ENCODE results near the gene FBN1. TPM values are rescaled to one million over a fixed set of nuclear protein-coding genes. Genes with fewer than 3 reads are reported as not detected.

Gene FBN1
- total RNA-seq, 4 donors from 2014 or later = 17.6 to 106 (median 31.2) TPM

DNA sequence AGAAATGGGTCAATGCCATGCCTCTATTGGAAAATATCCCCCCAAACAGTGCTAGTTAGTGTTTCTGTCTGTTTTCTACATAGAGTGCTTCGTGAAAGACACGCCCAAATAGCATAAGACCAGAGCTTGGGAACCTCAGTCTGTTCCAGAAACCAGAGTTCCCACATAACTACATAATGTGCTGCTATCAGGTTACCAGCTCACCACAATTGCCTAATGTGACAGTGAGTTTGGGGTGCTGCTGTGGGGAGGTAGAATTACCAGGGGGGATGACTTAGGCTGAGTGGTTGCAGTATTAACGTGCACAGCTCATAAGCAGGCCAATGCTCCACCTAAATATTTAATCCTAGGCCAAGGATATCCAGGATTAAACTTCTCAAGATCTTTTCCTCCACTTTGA is 275.0 kb downstream of the FBN1 start:
- no peaks in the 10 kb centered on the region for H3K27me3 ChIP-seq
- no peaks in the 10 kb centered on the region for H3K9me3 ChIP-seq
- intact Hi-C loops (cut with DNase I; ENCODE audit: low total_unique reads) = no loop called here
- H3K4me1 ChIP-seq = no peaks in the 10 kb centered on the region
- DNase-seq = no peak
- H3K27ac ChIP-seq = no peak overlapping the region
- no peaks in the 10 kb centered on the region for H3K36me3 ChIP-seq
- no peak overlapping the region for H3K4me3 ChIP-seq
- in situ Hi-C loops (cut with MboI; ENCODE audit: low pct_ligation_motif_present in 1 of 4, low pct_unique_long_range_greater_than_20kb in 1 of 4, low sequenced_read_pairs in 3 of 4) = loop anchor here in 1 of 4 donors (25.0 kb wide), 1 partner anchor 442 kb away; the partner anchor contains the start of gene CEP152
- TF ChIP-seq, protein P1, sequence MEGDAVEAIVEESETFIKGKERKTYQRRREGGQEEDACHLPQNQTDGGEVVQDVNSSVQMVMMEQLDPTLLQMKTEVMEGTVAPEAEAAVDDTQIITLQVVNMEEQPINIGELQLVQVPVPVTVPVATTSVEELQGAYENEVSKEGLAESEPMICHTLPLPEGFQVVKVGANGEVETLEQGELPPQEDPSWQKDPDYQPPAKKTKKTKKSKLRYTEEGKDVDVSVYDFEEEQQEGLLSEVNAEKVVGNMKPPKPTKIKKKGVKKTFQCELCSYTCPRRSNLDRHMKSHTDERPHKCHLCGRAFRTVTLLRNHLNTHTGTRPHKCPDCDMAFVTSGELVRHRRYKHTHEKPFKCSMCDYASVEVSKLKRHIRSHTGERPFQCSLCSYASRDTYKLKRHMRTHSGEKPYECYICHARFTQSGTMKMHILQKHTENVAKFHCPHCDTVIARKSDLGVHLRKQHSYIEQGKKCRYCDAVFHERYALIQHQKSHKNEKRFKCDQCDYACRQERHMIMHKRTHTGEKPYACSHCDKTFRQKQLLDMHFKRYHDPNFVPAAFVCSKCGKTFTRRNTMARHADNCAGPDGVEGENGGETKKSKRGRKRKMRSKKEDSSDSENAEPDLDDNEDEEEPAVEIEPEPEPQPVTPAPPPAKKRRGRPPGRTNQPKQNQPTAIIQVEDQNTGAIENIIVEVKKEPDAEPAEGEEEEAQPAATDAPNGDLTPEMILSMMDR (IDR thresholded peaks at IDR 0.05) = no peak
- TF ChIP-seq POLR2AphosphoS5 (IDR thresholded peaks at IDR 0.05) (no peak), EP300 (IDR thresholded peaks at IDR 0.05; ENCODE audit: low read depth) (no peak), POLR2A (IDR thresholded peaks at IDR 0.05) (no peak)
- 86 to 91% methylated on average over 2 to 3 of the region's 3 CpGs for WGBS, 2 donors (ENCODE audit: low coverage in 1 of 2)

DNA sequence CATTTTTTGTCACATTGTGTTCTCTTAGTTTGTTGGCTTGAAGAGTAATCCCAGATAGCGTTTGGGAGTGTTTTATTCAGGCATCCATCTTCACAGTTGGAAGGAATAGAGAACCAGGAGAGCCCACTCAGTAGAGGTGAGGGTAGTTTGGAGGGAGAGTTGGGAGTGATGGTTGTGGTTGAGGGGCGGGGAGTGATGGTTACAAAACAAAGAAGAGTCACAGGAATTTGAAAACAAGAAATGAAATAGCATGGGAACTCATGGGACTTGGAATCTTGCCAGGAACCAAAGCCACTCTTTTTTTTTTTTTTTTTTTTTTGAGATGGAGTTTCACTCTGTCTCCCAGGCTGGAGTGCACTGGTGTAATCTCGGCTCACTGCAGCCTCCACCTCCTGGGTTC is 278.0 kb downstream of the FBN1 start:
- Histone ChIP-seq H3K36me3 (no peaks in the 10 kb centered on the region), H3K27me3 (no peaks in the 10 kb centered on the region), H3K9me3 (no peaks in the 10 kb centered on the region), H3K4me1 (no peaks in the 10 kb centered on the region), H3K4me3 (no peak overlapping the region), H3K27ac (no peak overlapping the region)
- TF ChIP-seq EP300 (IDR thresholded peaks at IDR 0.05; ENCODE audit: low read depth) (no peak), POLR2AphosphoS5 (IDR thresholded peaks at IDR 0.05) (no peak), POLR2A (IDR thresholded peaks at IDR 0.05) (no peak)
- TF ChIP-seq, protein P1 (IDR thresholded peaks at IDR 0.05) = no peak
- 40 to 81% methylated on average over 2 to 3 of the region's 3 CpGs for WGBS, 2 donors (ENCODE audit: low coverage in 1 of 2)
- no peak for DNase-seq
- in situ Hi-C loops (cut with MboI; ENCODE audit: low pct_ligation_motif_present in 1 of 4, low pct_unique_long_range_greater_than_20kb in 1 of 4, low sequenced_read_pairs in 3 of 4) = loop anchor here in 1 of 4 donors (25.0 kb wide), 1 partner anchor 445 kb away; the partner anchor contains the start of gene CEP152
- intact Hi-C loops (cut with DNase I; ENCODE audit: low total_unique reads) = no loop called here

DNA sequence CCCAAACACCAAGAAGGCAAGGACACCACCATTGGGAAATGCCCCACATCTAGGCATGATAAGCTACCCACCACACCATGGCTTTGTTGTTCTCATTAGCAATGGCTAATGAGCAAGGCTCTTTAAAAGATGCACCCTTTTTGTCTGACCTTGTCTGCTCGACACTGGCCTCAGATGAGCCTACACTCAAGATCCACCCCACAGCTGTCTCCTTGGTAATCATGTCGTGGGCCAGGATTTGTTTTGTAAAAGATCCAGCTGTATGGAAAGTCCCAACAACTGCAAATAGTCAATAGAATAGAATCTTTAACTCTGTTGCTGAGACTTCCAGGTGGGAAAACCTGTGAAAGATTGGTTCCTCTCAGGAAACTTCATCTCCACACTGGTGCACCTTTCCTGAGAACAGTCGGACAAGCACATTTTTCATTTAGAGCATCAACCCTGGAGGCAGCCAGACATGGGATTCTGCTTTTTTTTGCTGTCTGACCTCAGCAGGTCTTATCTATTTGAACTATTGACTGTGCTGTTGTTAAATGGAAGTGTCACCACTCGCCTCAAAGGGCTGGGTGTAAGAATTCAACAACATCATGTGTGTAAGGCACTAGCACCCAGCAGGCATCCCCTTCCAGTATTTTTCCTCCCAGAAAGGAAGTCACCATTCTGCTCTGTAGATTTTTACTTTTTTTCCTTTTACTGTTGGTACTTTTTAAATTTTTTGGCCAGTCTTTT is 278.8 kb downstream of the FBN1 start:
- H3K27ac ChIP-seq = no peak overlapping the region
- no peaks in the 10 kb centered on the region for H3K27me3 ChIP-seq
- H3K9me3 ChIP-seq = no peaks in the 10 kb centered on the region
- TF ChIP-seq POLR2AphosphoS5 (IDR thresholded peaks at IDR 0.05) (no peak), POLR2A (IDR thresholded peaks at IDR 0.05) (no peak)
- TF ChIP-seq, protein P1 (IDR thresholded peaks at IDR 0.05) = no peak
- no peak for DNase-seq
- WGBS, 2 donors (ENCODE audit: low coverage in 1 of 2) = 58 to 69% methylated on average over 3 to 4 of the region's 4 CpGs
- intact Hi-C loops (cut with DNase I; ENCODE audit: low total_unique reads) = no loop called here
- in situ Hi-C loops (cut with MboI; ENCODE audit: low pct_ligation_motif_present in 1 of 4, low pct_unique_long_range_greater_than_20kb in 1 of 4, low sequenced_read_pairs in 3 of 4) = loop anchor here in 1 of 4 donors (25.0 kb wide), 1 partner anchor 446 kb away; the partner anchor contains the start of gene CEP152
- no peak overlapping the region for H3K4me3 ChIP-seq
- H3K4me1 ChIP-seq = no peaks in the 10 kb centered on the region
- H3K36me3 ChIP-seq = no peaks in the 10 kb centered on the region

DNA sequence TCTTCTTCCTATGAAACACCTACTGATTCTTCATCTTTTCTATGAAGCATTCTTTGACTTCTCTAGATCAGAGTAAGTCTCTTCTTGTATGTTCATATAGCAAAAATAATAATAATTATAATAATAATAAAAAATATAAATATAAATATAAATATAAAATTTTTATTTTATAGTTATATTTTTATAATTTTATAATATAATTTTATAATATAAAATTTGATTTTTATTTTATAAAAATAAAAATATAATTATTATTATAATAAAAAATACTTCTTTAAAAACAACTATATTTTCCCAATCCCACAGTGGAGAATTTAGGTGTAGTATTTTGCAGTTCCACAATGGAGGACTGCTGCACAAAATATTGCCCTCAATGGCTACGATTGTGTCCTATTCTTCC is 279.9 kb downstream of the FBN1 start:
- no peak for TF ChIP-seq POLR2AphosphoS5 (IDR thresholded peaks at IDR 0.05)
- TF ChIP-seq, protein P1 (IDR thresholded peaks at IDR 0.05) = no peak
- TF ChIP-seq POLR2A (IDR thresholded peaks at IDR 0.05) = no peak
- TF ChIP-seq EP300 (IDR thresholded peaks at IDR 0.05; ENCODE audit: low read depth) = no peak
- Histone ChIP-seq H3K4me3 (no peak overlapping the region), H3K4me1 (no peaks in the 10 kb centered on the region), H3K27ac (no peak overlapping the region), H3K36me3 (no peaks in the 10 kb centered on the region), H3K27me3 (no peaks in the 10 kb centered on the region), H3K9me3 (no peaks in the 10 kb centered on the region)
- WGBS, 2 donors (ENCODE audit: low coverage in 1 of 2) = 73 to 87% methylated on average over 1 of the region's 1 CpG
- in situ Hi-C loops (cut with MboI; ENCODE audit: low pct_ligation_motif_present in 1 of 4, low pct_unique_long_range_greater_than_20kb in 1 of 4, low sequenced_read_pairs in 3 of 4) = loop anchor here in 1 of 4 donors (25.0 kb wide), 1 partner anchor 447 kb away; the partner anchor contains the start of gene CEP152
- intact Hi-C loops (cut with DNase I; ENCODE audit: low total_unique reads) = no loop called here
- no peak for DNase-seq
